NCI-H2029 (cell line): ENCODE results near the gene CPM.
A peak's percentile ranks its signal among the peaks of the same experiment; 100 is the strongest.
"Not testable (repeated sequence)": the region's sequence is repeated elsewhere in the genome, so short reads cannot be mapped to it uniquely, and the experiment has no call there.

Source experiments
- DNase-seq: peaks from one replicate; lab custom pipeline; 2025; lab: John Stamatoyannopoulos, UW

CPM gene

DNA sequence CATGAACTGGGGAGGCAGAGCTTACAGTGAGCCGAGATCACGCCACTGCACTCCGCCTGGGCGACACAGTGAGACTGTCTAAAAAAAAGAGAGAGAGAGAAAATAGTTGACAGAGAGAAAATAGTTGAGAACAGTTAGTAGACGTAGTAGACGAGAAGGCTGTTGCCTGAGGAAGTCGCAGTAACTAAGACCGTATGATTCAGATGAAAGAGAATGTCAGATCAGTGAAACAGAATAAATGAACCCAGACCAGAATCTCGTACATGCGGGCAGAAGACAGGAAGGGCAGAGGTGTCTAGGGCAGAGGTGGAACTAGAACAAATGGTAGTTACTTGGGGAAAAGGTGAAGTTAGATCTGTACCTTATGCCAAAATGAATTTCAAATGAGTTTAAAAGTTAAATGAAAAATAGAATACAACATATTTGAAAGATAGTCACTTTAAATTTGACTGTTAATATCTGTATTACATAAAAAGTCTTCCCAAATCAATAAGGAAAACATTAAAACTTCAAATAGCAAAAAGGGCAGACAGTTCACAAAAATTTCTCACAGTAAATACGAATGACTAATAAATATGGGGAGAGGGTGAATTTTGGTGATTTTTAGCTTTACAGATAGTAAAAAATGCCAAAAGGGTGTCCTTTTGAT is 107.3 kb downstream of the CPM start:
- DNase-seq = no peak

DNA sequence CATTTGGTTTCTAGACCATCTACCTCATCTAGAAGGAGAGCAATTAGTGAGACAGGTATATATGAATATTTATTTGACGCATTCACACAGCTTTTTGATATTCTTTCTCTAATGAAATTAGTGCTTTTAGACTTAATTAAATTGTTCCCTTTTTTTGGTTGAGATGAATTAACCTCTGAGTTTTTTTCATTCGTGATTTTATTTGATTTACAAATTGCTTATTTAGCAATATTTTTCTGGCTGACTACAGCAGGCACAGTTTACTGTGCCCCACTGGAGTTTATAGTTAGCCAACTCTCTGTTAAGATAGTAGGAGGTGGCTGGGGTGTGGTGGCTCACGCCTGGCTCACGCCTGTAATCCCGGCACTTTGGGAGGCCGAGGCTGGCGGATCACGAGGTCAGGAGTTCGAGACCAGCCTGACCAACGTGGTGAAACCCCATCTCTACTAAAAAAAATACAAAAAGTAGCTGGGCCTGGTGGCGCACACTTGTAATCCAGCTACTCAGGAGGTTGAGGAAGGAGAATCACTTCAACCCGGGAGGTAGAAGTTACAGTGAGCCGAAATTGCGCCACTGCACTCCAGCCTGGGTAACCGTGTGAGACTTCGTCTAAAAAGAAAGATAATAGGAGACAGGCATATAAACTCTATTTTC is 108.2 kb downstream of the CPM start:
- DNase-seq = no peak

DNA sequence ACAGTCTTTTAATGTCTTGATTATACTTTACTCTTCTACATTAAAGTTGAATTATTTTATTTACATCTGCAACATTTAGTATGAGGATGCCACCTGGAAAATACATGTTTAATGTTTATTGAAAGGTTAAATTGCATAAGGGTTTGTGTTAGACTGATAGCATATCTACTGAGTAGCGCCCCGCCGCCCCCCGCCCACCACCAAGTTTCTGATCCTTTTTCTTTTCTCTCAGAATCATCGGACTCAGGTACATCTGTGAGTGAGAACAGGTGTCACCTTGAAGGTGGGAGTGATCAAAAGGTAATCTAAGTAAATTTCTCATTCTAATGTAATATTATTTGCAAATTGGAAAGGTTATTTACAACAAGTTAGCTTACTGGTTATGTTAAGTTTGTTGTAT is 108.8 kb downstream of the CPM start:
- no peak for DNase-seq

DNA sequence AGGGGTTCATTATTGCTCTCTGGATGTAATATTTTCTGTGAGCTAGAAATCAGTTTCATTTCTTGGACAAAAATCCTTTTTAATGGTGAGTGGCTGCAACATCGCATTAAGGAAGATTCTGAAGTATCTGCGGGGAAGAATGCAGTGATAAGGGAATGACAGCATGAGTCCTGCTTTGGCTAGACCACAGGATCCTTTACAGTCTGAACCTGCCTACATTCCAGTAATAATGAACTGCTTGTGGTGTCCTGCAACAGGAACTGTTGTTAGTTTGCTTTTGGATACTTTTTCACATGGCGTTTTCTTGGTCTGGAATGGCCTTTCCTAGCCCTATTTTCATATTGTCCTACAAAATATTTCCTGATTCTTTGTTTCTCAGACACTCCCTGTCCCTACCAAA is 109.3 kb downstream of the CPM start:
- no peak for DNase-seq

DNA sequence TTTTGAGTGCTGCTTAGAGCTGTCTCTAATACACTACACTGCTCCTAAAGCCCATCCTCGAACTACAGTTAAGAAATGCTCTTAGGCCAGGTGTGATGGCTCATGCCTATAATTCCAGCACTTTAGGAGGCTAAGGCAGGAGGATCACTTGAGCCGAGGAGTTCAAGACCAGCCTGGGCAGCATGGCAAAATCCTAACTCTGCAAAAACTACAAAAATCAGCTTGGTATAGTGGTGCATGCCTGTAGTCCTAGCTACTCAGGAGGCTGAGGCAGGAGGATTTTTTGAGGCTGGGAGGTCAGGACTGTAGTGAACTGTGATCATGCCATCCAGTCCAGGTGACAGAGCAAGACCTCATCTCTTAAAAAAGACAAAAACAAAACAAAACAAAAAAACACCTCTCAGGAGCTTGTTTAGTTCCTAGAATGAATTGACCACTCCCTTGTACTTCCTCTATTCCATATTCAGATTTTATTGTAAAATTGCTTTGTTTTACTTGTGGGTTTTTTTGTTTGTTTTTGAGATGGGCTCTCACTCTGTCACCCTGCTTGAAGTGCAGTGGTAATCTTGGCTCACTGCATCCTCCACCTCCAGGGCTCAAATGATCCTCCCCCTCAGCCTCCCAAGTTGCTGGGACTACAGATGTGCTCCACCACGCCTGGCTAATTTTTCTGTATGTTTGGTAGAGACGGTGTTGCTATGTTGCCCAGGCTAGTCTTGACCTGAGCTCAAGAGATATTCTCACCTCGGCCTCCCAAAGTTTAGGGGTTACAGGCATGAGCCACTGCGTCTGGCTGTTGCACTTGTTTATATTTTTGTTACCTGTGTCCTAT is 111.4 kb downstream of the CPM start:
- no peak for DNase-seq

DNA sequence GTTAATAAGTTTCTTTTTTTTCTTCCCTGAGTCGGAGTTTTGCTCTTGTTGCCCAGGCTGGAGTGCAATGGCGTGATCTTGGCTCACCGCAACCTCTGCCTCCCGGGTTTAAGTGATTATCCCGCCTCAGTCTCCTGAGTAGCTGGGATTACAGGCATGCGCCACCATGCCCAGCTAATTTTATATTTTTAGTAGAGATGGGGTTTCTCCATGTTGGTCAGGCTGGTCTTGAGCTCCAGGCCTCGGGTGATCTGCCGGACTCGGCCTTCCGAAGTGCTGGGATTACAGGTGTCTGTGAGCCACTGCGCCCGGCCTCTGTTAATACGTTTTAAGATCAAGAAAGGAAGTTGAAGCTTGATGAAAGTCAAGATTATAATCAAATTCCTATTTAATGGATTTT is 113.5 kb downstream of the CPM start:
- not testable (repeated sequence) for DNase-seq

DNA sequence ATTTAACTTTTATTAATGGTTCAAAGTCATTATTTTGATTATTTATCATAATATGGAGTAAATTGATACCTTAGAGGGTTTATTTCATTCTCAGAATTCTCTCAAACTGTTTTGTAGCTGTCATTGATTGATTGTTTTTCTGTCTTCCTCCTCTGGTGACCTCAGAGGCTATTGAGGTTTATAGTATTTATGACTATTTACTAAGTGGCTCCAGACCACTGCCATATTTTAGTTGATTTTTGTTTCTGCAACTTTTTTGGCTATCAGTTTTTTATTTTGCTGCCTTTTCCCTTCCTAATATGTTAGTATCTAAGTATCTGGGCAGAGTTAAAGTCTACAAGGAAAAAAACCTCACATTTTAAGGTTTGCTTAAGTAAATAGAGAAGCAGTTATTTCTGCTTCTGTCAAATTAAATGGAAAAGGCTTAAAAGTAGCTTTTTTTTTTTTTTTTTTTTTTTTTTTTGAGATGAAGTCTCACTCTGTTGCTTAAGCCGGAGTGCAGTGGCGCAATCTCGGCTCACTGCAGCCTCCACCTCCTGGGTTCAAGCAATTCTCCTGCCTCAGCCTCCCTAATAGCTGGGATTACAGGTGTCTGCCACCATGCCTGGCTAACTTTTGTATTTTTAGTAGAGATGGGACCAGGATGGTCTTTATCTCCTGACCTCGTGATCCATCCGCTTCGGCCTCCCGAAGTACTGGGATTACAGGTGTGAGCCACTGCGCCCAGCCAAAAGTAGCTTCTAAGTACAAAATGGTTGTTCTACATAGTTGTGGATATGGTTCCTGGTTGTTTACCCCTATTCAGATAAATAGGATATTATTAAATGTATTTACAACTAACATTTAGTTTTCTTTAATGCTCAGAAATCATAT is 116.8 kb downstream of the CPM start:
- no peak for DNase-seq

DNA sequence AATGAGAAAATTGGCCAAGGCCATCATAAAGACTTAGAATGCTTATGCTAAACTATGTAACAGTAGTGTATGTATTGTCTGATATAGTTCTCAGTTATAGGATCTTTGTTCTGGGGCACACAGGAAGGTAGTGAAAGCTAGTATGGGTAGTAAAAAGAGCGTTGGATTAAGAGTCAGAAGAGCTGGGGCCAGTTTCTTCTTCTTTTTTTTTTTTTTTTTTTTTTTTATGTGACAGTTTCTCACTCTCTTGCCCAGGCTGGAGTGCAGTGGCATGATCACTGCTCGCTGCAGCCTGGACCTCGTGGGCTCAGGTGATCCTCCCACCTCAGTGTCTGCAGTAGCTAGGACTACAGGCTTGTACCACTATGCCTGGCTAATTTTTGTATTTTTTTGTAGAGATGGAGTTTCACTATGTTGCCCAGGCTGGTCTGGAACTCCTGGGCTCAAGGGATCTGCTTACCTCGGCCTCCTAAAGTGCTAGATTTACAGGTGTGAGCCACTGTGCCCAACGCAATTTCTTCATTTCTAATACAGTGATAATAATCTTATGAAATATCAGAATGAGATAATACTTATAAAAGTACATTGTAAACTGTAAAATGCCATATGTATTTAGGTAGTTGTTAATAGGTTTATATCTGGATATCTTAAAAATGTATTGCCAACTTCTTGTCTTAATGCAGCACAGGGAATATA is 117.6 kb downstream of the CPM start:
- no peak for DNase-seq

DNA sequence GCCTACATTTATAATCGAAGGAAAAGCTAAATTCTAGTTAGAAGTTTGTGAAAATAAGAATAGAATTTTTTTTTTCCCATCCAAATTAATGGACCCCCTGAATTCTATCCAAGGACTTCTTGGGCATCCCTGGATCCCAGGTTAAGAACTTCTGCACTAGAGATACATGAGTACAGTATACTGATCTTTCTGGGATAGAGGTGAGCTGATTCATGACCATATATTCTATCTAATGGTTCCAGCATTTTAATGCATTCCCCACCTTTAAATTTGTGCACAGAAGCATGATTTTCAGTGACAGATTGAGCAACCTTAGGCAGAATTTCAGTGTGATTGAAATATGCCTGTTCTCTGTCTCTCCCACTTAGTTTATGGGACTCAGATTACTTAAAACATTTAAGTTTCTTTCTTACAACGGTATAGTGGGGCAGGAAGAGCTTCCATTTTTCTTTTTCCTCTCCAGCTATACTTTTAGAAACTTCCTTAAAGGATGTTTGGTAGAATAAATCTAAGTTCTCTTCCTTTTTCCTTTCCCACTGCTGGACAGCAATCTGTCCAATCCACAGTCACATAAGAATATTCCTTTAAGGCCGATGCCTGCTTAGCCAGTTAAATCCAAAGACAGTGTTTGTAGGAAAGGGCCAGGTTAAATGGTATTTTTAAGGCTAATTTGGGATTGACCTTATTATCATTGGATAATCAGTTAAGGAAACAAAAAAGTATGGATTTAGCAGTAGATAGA is 118.3 kb downstream of the CPM start:
- no peak for DNase-seq

DNA sequence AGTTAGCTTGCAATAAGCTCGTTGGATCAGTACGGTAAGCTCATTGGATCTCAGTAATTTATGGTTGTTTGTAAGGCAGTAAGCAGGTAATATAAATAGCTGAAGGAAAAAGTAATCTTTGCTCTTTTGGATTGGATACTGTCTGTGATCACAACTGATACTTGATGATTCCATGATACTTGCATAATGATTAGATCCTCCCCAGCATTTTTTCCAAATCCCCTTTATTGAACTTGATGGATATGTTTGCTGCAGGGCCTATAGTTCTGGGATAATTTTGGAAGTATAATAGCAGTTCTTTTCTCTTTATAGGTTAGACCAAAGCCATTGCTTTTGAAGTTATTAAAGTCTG is 119.8 kb downstream of the CPM start:
- no peak for DNase-seq

DNA sequence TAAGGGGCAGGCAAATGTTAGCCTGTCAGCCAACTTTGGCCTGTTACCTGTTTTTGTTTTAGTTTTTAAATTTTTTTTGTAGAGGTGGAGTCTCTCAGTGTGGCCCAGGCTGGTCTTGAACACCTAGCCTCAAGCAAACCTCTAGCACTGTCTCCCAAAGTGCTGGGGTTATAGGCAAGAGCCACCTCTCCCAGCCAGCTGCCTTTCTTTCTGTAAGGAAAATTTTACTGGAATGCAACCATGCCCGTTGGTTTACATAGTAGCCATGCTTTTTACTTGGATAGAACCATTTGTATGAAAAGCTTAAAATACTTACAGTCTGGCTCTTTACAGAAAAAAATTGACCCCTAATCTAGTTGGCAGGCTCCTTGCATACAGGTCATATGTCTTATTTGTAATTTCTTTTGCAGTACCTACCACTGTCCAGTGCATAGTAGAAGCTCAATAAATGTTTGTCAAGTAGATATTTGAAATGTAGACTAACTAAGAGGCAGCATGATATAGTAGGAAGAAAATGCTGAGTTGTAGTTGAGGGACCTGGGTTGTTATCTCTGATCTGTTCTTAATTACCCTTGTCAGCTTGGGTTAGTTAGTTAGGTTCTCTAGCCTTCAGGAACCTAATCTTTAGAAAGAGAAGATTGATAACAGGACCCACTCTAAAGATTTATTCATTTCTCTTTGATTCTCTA is 120.3 kb downstream of the CPM start:
- DNase-seq = no peak

DNA sequence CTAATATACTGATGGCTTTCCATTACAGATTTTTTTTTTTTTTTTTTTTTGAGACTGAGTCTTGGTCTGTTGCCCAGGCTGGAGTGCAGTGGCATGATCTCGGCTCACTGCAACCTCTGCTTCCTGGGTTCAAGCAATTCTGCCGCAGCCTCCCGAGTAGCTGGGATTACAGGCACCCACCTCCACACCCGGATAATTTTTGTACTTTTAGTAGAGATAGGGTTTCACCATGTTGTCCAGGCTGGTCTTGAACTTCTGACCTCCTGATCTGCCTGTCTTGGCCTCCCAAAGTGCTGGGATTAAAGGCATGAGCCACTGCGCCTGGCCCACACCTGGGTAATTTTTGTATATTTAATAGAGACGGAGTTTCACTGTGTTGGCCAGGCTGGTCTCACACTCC is 121.4 kb downstream of the CPM start:
- not testable (repeated sequence) for DNase-seq

DNA sequence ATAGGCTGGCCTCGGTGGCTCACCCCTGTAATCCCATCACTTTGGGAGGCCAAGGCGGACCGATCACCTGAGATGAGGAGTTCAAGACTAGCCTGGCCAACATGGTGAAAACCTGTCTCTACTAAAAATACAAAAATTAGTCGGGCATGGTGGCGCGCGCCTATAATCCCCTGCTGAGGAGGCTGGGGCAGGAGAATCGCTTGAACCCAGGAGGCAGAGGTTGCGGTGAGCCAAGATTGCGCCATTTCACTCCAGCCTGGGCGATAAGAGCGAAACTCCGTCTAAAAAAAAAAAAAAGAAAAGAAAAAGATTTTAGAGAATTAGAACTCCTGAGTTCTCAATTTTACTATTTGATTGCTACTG is 123.0 kb downstream of the CPM start:
- not testable (repeated sequence) for DNase-seq

DNA sequence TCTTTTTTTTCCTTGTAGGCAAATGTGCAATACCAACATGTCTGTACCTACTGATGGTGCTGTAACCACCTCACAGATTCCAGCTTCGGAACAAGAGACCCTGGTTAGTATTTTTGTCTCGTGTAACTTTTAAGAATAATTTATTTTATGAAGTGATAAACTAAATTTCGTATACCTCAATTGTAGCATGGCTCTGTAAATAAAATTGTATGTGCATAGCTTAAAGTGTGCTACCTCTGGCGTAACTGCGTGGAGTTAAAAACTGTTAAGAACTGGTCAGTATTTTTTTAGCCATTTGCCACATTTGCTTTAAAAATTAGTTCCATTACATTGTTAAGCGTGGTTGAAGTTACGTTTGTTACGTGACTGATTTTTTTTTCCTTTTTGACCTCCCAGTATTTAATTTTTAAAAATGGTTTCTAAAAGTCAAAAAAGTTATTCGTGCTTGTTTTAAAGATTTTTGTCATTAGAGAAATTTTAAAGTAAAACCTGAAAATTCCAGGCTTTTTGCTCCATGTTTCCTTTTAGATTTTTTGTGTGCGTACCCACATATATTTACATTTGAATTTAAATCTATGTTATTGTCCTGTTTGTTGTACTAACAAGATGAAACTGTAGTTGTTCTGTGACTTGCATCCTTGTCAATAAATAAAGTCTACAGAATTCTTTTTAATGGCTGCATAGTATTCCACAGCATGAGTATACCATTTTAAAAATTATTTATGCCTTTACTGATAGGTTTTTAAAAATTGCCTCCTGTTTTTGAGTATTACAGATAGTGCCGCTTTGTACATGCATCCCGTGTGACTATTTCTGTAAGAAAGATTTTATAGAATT is 123.6 kb downstream of the CPM start:
- DNase-seq = no peak

DNA sequence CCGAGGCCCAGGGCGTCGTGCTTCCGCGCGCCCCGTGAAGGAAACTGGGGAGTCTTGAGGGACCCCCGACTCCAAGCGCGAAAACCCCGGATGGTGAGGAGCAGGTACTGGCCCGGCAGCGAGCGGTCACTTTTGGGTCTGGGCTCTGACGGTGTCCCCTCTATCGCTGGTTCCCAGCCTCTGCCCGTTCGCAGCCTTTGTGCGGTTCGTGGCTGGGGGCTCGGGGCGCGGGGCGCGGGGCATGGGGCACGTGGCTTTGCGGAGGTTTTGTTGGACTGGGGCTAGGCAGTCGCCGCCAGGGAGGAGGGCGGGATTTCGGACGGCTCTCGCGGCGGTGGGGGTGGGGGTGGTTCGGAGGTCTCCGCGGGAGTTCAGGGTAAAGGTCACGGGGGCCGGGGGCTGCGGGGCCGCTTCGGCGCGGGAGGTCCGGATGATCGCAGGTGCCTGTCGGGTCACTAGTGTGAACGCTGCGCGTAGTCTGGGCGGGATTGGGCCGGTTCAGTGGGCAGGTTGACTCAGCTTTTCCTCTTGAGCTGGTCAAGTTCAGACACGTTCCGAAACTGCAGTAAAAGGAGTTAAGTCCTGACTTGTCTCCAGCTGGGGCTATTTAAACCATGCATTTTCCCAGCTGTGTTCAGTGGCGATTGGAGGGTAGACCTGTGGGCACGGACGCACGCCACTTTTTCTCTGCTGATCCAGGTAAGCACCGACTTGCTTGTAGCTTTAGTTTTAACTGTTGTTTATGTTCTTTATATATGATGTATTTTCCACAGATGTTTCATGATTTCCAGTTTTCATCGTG is 124.4 kb downstream of the CPM start:
- DNase-seq = peak; percentile 45

DNA sequence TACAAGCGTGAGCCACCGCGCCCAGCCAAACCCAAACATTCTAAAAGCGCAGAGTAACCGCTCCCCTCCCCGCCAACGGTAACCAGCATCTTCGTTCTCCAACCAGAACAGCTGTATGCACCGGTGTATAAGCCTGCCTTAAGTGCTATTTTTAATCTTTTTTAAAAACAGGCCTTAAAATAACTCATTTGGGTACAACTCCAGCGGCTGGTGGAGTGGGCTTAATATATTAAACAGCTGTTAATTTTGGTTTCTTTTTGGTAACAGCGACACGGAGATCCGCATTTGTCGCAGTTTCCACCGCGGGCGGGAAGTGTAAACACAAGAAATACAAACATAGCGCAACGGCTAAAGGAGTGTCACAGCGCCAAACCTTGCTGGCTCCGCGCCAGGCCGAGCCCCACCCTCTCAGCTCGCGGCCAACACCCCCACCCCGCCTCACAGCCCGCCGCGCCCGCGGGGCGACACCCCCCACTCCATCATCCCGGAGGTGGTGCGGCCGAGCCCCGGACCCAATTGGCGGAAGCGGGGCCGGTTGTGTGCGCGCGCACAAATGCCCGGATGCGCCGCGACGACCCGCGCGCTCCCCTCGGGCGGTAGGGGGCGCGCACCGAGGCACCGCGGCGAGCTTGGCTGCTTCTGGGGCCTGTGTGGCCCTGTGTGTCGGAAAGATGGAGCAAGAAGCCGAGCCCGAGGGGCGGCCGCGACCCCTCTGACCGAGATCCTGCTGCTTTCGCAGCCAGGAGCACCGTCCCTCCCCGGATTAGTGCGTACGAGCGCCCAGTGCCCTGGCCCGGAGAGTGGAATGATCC is 125.2 kb downstream of the CPM start, which contains the start of gene MDM2:
TSS of gene MDM2 (plus strand) at position 602 of the 812 bp plus-strand sequence. CDS start 301 bp downstream, outside the sequence.
- peak; percentile 93 for DNase-seq

DNA sequence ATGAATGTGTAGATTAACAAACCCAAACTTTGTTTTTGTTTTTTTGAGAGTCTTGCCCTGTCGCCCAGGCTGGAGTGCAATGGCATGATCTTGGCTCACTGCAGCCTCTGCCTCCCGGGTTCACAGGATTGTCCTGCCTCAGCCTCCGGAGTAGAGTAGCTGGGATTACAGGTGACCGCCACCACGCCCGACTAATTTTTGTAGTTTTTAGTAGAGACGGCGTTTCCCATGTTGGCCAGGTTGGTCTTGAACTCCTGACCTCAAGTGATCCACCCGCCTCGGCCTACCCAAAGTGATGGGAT is 125.7 kb downstream of the CPM start:
- not testable (repeated sequence) for DNase-seq
